HG03457 (cell line): Measurements from ENCODE around the gene RGL3.
"Not testable (repeated sequence)": the region's sequence is repeated elsewhere in the genome, so short reads cannot be mapped to it uniquely, and the experiment has no call there.

Source experiments
- ATAC-seq: cut with Tn5 transposase; IDR thresholded peaks from one replicate; pipeline ENCODE4 v1.9.1; 2021; ENCODE audit warnings: moderate number of reproducible peaks; ENCODE audit not compliant: unreplicated experiment

RGL3 gene

GRCh38 chr19:11382898-11383705, 36.0 kb downstream of the RGL3 start:
- no peak for ATAC-seq

- peak; percentile 48 for ATAC-seq
These were observed 38.2 kb downstream of the RGL3 start for GRCh38 chr19:11380653-11381537.

GRCh38 chr19:11379857-11380350, 39.2 kb downstream of the RGL3 start:
- ATAC-seq = no peak

- ATAC-seq = not testable (repeated sequence)
These were observed 39.8 kb downstream of the RGL3 start for GRCh38 chr19:11379269-11379845.

- no peak for ATAC-seq
These were observed 40.6 kb downstream of the RGL3 start for GRCh38 chr19:11378319-11379189.

GRCh38 chr19:11377756-11378155, 41.4 kb downstream of the RGL3 start:
- ATAC-seq = no peak

- no peak for ATAC-seq
These were observed 41.9 kb downstream of the RGL3 start for GRCh38 chr19:11377237-11377636.

GRCh38 chr19:11375143-11375948, 43.8 kb downstream of the RGL3 start:
- ATAC-seq = no peak

- ATAC-seq = peak; percentile 86
These were observed 44.5 kb downstream of the RGL3 start, which contains the start of gene SWSAP1 for GRCh38 chr19:11374433-11375142. SWSAP1 (plus strand) TSS chr19:11374666; CDS start chr19:11374681, 15 bp downstream.

GRCh38 chr19:11373885-11374432, 45.2 kb downstream of the RGL3 start:
- no peak for ATAC-seq

GRCh38 chr19:11373166-11373884, 45.8 kb downstream of the RGL3 start:
- no peak for ATAC-seq

GRCh38 chr19:11370744-11371143, 48.4 kb downstream of the RGL3 start:
- no peak for ATAC-seq

- no peak for ATAC-seq
These were observed 51.6 kb downstream of the RGL3 start for GRCh38 chr19:11367528-11367927.

- ATAC-seq = no peak
These were observed 53.5 kb downstream of the RGL3 start for GRCh38 chr19:11365557-11366117.

GRCh38 chr19:11364935-11365334, 54.2 kb downstream of the RGL3 start:
- no peak for ATAC-seq

- ATAC-seq = no peak
These were observed 54.7 kb downstream of the RGL3 start for GRCh38 chr19:11364296-11364904.

GRCh38 chr19:11363881-11364280, 55.2 kb downstream of the RGL3 start:
- ATAC-seq = no peak
